ENCODE data around the gene PCSK9. TPM values are rescaled to one million over a fixed set of nuclear protein-coding genes. Genes with fewer than 3 reads are reported as not detected.

The PCSK9 gene
- polyA plus RNA-seq, 1 donor (not counting 4 experiments of a cell fraction or from before 2014, with no cell fraction given): 61.7 TPM

DNA sequence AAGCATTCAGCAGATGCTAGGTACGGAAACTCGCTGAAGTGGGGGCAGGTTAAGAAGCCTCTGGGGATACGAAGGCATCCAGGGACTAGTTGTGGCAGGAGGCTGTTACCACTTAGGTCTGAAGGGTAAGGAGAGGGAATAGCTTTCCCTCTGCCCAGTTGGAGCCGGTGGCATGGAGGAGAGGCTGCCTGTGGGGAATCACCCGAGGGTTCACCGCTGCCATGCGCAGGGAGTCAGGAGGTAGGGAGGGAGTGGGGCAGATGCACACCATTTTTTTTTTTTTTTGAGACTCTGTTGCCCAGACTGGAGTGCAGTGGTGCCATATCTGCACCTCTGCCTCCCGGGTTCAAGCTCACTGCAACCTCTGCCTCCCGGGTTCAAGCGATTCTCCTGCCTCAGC is 6.1 kb downstream of the PCSK9 start:
- Histone ChIP-seq H4K20me1 (ENCODE audit: control insufficient read depth, extremely low read depth, insufficient read depth, low read length) (peaks cover 74% of the 10 kb centered on the region), H3K9me1 (ENCODE audit: control insufficient read depth, extremely low read depth, insufficient read depth, low read length) (peaks cover 9% of the 10 kb centered on the region), H3K27me3 (ENCODE audit: control insufficient read depth, extremely low read depth, insufficient read depth, low read length) (no peaks in the 10 kb centered on the region), H3K36me3 (ENCODE audit: control insufficient read depth in 2 of 2, extremely low read depth in 1 of 2, insufficient read depth in 2 of 2, low read length in 2 of 2) (peaks cover 45 to 59% of the 10 kb centered on the region in 2 experiments), H3K4me3 (ENCODE audit: control insufficient read depth in 2 of 3, extremely low read depth in 1 of 3, insufficient read depth in 2 of 3, low read depth in 1 of 3, low read length in 3 of 3) (no peak overlapping the region), H3K9ac (ENCODE audit: control insufficient read depth, extremely low read depth, insufficient read depth, low read length) (no peak overlapping the region), H3K79me2 (ENCODE audit: control insufficient read depth, insufficient read depth, low read length) (peaks cover 99% of the 10 kb centered on the region), H3K4me1 (ENCODE audit: control insufficient read depth, extremely low read depth, insufficient read depth, low read length) (peaks cover 45% of the 10 kb centered on the region), H3K4me2 (ENCODE audit: control insufficient read depth, extremely low read depth, insufficient read depth, low read depth, low read length) (no peak overlapping the region), H2AFZ (ENCODE audit: control insufficient read depth, low read length) (no peak overlapping the region), H3K27ac (ENCODE audit: control insufficient read depth, insufficient read depth, low read length) (no peak overlapping the region), H3K9me3 (ENCODE audit: control insufficient read depth, low read depth, low read length) (no peaks in the 10 kb centered on the region)
- TF ChIP-seq, protein P1, sequence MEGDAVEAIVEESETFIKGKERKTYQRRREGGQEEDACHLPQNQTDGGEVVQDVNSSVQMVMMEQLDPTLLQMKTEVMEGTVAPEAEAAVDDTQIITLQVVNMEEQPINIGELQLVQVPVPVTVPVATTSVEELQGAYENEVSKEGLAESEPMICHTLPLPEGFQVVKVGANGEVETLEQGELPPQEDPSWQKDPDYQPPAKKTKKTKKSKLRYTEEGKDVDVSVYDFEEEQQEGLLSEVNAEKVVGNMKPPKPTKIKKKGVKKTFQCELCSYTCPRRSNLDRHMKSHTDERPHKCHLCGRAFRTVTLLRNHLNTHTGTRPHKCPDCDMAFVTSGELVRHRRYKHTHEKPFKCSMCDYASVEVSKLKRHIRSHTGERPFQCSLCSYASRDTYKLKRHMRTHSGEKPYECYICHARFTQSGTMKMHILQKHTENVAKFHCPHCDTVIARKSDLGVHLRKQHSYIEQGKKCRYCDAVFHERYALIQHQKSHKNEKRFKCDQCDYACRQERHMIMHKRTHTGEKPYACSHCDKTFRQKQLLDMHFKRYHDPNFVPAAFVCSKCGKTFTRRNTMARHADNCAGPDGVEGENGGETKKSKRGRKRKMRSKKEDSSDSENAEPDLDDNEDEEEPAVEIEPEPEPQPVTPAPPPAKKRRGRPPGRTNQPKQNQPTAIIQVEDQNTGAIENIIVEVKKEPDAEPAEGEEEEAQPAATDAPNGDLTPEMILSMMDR (optimal IDR thresholded peaks at IDR 0.05 in 1 of 3, IDR thresholded peaks at IDR 0.05 in 1 of 3, conservative IDR thresholded peaks at IDR 0.05 in 1 of 3; ENCODE audit: extremely low read depth in 1 of 3, insufficient read depth in 2 of 3, low read length in 3 of 3): no peak
- TF ChIP-seq EZH2 (IDR thresholded peaks at IDR 0.05; ENCODE audit: low read length): no peak
- DNase-seq (ENCODE audit: low read depth, low spot score) (no peak), FAIRE-seq (no peak)
- dilution Hi-C loops (cut with MboI; ENCODE audit: extremely low pct_ligation_motif_present, low sequenced_read_pairs): no loop called here

DNA sequence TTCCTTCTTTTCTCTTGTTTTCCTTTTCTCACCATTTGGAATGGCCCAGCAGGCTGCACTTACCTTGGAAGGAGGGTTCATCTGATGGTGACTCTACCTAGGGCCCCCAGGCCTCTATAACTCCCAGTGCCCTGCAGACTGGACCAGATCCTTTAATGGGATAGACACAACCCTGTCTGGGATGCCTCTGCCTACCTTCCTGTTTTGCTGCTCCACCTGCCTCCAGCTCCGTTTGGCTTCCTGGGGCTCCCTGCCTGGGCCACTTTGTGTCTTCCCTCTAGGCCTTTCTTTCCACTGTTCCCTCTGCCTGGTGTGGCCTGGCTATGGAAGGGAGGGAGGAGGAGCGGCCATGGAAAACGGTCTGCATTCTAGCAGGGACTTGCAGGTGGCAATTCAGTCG is 7.5 kb downstream of the PCSK9 start:
- no peak for DNase-seq (ENCODE audit: low read depth, low spot score)
- TF ChIP-seq, protein P1 (optimal IDR thresholded peaks at IDR 0.05 in 1 of 3, IDR thresholded peaks at IDR 0.05 in 1 of 3, conservative IDR thresholded peaks at IDR 0.05 in 1 of 3; ENCODE audit: extremely low read depth in 1 of 3, insufficient read depth in 2 of 3, low read length in 3 of 3): no peak
- no peak for TF ChIP-seq EZH2 (IDR thresholded peaks at IDR 0.05; ENCODE audit: low read length)
- no peak for FAIRE-seq
- H3K27ac ChIP-seq (ENCODE audit: control insufficient read depth, insufficient read depth, low read length): no peak overlapping the region
- H3K4me3 ChIP-seq (ENCODE audit: control insufficient read depth in 2 of 3, extremely low read depth in 1 of 3, insufficient read depth in 2 of 3, low read depth in 1 of 3, low read length in 3 of 3): no peak overlapping the region
- peaks cover 99% of the 10 kb centered on the region for H3K79me2 ChIP-seq (ENCODE audit: control insufficient read depth, insufficient read depth, low read length)
- H4K20me1 ChIP-seq (ENCODE audit: control insufficient read depth, extremely low read depth, insufficient read depth, low read length): peaks cover 73% of the 10 kb centered on the region
- H3K36me3 ChIP-seq (ENCODE audit: control insufficient read depth in 2 of 2, extremely low read depth in 1 of 2, insufficient read depth in 2 of 2, low read length in 2 of 2): peaks cover 45 to 70% of the 10 kb centered on the region in 2 experiments
- no peaks in the 10 kb centered on the region for H3K9me3 ChIP-seq (ENCODE audit: control insufficient read depth, low read depth, low read length)
- no peaks in the 10 kb centered on the region for H3K27me3 ChIP-seq (ENCODE audit: control insufficient read depth, extremely low read depth, insufficient read depth, low read length)
- H2AFZ ChIP-seq (ENCODE audit: control insufficient read depth, low read length): no peak overlapping the region
- peaks cover 45% of the 10 kb centered on the region for H3K4me1 ChIP-seq (ENCODE audit: control insufficient read depth, extremely low read depth, insufficient read depth, low read length)
- dilution Hi-C loops (cut with MboI; ENCODE audit: extremely low pct_ligation_motif_present, low sequenced_read_pairs): no loop called here
- no peak overlapping the region for H3K4me2 ChIP-seq (ENCODE audit: control insufficient read depth, extremely low read depth, insufficient read depth, low read depth, low read length)
- H3K9me1 ChIP-seq (ENCODE audit: control insufficient read depth, extremely low read depth, insufficient read depth, low read length): peaks cover 9% of the 10 kb centered on the region
- no peak overlapping the region for H3K9ac ChIP-seq (ENCODE audit: control insufficient read depth, extremely low read depth, insufficient read depth, low read length)

All from keratinocyte (primary cell).